GM21576 (cell line): ENCODE measurements around the gene ZNF160.
"Not testable (repeated sequence)": the region's sequence is repeated elsewhere in the genome, so short reads cannot be mapped to it uniquely, and the experiment has no call there.

Experiments
- ATAC-seq: cut with Tn5 transposase; IDR thresholded peaks from one replicate; pipeline ENCODE4 v1.9.1; 2021; ENCODE audit warnings: mild to moderate bottlenecking, moderate library complexity; ENCODE audit not compliant: unreplicated experiment

The ZNF160 gene

DNA sequence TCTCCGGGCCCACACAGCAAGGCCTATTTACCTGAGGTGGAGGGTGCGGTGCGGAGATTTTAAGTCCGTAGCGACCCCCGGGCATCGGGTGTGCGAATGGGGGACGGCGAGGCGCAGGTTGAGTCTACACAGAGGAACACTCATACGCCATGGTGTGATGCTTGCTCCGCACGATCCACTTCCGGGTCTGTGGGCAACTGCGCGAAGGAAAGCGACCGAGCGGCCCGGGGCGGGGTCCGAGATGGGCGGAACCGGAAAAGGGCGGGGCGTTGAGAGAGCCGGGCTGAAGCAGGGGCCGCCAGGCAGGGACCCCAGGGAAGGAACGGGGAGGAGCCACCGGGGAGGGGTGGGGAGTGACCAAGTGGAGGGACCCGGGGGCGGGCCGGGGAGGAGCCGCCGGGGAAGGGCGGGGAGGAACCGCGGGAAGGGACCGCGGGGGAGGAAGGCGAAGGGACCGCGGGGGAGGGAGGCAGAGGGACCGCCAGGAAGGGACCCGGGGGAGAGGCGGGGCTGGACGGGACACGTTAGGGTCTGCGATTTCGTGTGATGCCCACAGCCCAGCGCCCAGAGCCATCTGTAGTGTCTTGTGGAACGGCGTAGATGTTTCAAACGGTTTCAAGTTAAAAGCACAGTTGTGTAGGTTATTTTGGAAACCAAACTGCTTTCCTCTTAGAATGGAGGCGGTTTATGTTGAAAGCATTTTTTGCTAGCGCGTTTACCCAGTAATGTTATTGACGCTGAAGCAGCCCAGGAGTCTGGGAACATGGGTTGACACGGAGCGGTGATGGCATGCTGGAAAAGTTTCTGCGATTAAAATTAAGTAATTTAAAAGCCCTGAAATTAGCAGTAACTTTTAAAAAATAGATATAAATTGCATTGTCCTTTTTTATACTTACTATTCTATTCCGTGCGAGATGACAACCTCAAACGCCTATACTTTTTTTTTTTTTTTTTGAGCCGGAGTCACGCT lies at the start of gene ZNF160:
Gene ZNF160 (minus strand): TSS at position 189 of the 970 bp plus-strand sequence. CDS start 17,146 bp downstream, outside the sequence.
- peak; percentile 91 for ATAC-seq

DNA sequence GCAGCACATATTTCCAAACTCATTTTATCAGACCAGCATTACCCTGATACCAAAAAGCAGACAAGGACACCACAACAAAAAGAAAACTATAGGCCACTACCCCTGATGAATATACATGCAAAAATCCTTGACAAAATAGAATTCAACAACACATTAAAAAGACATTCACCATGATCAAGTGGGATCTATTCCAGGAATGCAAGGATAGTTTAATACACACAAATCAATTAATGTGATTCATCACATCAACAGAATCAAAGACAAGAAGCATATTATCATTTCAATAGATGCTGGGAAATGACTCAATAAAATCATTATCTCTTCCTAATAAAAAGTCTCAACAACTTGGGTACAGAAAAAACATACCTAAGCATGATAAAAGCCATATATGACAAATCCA lies 44.4 kb upstream of the ZNF160 start:
- no peak for ATAC-seq

DNA sequence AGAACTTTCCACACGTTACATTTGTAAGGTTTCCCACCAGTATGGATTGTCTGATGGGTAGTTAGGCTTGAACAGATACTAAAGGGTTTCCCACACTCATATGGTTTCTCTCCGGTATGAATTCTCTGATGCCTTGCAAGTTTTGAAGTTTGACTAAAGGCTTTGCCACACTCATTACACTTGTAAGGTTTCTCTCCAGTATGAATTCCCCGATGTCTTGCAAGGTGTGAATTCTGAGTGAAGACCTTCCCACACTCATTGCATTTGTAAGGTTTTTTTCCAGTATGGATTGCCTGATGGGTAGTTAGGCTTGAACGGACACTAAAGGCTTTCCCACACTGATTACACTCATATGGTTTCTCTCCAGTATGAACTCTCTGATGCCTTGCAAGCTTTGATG lies 37.1 kb upstream of the ZNF160 start:
- no peak for ATAC-seq

DNA sequence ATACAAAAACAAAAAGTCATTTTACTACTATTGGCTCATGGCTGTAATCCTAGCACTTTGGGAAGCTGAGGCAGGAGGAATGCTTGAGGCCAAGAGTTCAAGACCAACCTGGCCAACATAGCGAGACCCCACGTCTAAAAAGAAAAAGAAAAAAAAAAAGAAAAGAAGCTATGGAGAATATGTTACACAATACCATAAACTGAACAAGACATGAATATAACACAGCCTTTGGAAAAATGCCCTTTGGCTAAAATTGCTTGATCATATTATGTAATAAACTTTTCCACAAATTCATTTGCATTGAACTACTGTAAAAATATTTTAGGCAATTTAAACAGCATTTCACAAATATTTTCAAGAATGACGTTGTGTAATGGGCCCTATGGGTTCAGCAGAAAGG lies 33.2 kb upstream of the ZNF160 start:
- no peak for ATAC-seq

DNA sequence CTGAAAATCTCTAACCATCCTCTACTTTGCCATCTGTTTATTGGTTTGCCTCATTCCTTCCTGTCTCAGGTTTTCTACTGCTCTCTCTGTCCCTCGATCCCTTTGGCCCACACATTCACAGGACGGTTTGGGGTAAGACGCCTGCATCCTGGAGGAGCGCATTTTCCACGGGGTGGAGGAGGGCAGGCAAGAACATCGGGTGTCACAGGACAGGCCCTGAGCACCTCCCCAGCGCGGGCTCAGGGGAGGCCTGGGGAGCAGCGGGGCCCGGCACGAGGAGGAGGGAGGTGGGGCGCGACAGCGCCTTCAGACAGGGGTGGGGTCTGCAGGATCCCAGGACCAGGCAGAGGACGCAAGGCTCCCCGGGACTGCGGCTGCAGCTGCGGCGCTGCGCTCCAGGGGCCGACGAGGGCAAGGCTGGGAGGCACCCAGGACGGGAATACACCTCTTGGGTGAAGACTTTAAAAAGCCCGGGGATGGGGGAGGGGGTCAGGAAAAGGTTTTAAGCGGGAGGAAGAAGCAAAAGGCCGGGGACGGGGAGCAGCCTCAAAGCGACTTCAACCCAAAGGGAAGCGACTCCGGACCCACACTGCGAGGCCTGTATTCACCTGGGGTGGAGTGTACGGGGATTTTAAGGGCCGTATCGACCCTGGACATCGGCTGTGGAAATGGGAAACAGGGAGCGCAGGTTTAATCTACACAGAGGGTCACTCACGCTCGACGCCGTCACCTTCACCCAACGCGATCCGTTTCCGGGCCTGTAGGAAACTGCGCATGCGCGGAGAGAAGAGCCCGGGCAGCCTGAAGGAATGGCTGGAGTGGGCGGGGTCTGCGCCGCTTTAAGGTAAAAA lies 29.1 kb upstream of the ZNF160 start, which contains the start of gene ZNF415:
Gene ZNF415 (minus strand): TSS at position 770 of the 851 bp plus-strand sequence. CDS start 10,234 bp downstream, outside the sequence.
- ATAC-seq, result no peak

DNA sequence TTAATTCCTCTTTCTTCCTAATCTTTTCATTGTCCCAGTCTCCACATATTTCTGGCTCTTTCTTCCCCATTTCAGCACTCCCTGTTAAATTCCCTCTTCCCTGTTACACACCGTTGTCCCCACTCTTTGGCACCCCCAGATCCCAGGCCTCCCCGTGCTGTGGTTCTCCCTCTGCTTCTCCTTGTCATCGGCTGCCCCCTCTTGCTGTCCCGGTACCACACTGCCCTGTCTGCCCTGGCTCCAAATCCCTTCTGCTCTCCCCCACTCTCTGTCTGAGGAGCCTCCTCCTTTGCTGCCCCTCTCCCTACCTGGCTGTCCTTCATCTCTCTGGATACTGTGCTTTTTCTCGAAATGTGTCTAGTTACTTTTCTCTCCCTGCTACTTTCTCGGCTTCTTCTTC lies 28.5 kb upstream of the ZNF160 start:
- no peak for ATAC-seq

DNA sequence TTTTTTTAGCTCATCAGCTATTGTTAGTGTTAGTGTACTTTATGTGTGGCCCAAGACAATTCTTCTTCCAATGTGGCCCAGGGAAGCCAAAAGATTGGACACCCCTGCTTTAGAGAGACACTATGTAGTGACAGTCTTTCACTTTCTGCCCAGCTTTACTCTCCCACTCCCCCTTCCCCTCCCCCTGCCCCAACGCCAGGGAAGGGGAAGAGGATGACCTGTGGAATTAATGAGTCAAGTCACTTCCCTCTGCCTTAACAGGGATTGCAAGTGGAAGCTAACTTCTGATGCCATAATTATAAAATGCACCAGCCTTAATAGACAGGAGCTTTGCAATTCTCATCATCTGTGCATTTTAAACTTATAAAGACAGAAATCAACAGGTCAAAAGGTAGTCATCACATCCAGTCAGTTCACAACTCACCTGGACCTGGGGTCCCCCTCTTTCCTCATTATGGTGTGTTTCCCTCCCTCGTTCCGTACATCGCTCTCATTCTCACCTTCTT lies 27.9 kb upstream of the ZNF160 start:
- ATAC-seq, result no peak

DNA sequence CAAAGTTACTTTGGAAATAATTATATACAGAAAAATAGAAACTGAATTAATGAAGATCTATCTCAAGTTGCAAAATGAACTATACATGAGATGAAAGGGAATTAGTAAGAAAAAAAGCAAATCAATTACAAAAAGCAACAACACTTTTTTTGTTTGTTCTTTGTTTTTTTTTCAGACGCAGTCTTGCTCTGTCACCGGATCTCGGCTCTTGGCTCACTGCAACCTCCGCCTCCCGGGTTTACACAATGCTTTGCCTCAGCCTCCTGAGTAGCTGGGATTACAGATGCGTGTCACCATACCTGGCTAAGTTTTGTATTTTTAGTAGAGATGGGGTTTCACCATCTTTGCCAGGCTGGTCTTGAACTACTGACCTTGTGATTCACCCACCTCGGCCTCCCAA lies 27.3 kb upstream of the ZNF160 start:
- ATAC-seq, result no peak

DNA sequence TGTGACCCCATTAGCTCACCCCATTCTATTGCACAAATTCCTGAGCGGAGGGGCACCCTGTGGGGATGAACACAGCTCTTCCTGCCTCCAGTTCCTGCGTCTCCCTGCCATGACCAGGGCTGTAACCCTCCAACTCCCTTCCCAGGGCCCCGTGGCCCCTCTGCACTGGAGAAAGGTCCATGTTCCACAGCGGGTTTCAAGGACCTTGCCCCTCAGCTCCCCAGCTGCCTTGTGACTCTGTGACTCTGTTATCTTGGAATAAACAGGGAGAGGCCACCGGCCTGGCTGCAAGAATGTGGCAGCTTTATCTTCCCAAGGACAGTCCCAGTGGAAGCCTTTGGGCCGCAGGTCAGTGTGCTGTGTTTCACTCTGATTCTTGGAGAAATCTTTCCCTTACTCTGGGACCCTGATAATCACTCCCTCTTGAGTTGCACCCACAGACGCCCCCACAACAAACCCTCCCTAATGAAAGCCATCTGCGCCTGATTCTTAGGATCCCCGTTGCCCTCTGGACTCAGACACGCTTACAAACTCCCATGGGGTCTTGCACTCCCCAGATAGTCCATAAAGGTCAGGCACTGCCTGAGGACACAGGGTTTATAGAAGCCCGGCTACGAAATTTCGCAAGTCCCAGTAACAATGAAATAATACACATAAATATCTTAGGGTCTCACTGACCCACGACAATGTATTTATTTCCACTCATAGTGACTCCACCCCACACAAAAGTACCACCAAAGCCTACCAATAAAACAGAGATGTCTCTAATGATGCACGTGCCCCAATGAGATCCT lies 23.7 kb upstream of the ZNF160 start:
- not testable (repeated sequence) for ATAC-seq

DNA sequence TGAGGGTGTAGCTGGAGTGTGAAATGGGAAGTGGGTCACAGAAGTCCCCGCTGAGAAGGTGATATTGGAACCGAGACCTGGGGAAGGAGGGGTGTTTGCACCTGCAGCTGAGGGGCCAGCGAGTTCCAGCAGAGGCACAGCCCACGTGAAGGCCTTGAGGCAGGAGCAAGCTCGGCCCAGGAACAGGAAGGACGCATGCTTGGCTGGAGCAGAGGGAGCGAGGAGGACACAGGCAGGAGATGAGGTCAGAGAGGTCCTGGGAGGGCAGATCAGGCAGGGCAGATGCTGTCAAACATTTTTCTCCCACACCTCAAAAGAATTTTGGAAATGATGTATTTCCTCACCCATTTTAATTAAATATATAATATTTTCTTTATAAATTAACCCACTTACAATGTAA lies 20.2 kb upstream of the ZNF160 start:
- no peak for ATAC-seq

DNA sequence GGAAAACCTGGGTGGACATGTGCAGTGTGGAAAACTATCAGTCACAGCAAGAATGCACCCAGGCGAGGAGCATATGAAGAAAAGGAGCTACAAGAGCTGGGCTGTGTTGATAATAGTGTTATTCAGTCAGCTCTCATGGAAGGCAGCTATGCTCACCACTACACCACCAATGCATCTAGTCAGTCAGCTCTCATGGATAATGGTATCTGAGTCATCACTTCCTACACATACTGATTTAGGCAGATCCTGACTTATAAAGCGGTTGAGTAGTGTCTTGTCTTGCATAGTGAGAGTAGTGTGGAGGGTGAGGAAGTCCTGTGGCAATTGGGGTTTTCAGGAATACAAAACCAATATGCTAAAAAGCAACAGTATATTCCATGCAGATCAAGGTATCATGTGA lies 9.1 kb upstream of the ZNF160 start:
- ATAC-seq, result no peak

DNA sequence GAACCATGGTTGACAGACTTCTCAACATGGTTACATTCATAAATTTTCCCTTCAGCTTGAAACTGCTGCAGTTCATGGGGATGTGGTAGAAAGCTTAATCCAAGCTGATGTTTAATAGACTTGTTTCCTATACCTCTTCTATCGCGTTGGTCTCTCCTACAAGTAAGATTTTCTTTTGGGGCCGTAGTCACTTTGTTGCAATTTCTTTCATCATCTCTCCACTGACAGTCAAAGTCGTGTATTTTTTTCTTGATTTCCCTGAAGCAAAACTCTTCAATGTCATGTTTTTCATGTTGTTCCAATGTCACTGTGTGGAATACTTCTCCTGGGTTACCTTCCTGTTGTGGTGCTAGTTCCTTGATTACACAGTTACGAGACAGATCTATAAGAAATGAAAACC lies 6.3 kb upstream of the ZNF160 start:
- ATAC-seq, result no peak

DNA sequence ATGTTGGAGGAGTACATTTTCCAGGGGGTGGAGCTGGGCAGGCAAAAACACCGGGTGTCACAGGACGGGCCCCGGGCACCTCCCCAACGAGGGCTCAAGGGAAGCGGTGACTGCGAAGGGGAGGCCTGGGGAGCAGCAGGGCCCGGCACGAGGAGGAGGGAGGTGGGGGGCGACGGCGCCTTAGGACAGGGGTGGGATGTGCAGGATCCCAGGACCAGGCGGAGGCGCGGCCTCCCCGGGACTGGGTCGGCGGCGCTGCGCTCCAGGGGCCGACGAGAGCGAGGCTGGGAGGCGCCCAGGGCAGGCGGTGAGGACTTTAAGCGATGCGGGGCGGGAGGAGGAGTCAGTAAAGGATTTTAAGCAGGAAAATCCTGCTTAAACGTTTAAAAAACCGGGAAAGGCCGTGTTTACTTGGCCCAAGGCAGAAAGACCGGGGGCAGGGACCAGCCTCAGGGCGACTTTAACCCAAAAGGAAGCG lies 427 bp downstream of the ZNF160 start:
- peak; percentile 17 for ATAC-seq

DNA sequence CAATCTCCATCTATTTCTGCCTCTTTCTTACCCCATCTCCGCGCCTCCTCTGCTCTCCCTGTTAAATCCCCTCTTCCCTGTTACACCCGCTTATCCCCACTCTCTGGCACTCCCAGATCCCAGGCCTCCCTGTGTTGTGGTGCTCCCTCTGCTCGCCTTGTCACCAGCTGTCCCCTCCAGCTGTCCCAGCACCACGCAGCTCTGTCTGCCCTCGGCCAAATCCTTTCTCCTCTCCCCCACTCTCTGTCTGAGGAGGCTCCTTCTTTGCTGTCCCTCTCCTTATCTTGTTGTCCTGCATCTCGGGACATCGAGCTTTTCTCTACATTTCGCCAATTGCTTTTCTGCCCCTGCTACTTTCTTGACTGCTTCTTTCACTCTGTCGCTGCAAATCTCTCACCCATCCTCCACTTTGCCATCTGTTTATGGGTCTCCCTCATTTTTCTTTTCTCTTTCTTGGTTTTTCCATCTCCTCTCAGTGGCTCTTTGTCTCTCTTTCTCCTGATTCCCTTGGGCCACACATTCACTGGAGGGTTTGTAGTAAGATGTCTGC lies 941 bp downstream of the ZNF160 start:
- no peak for ATAC-seq

DNA sequence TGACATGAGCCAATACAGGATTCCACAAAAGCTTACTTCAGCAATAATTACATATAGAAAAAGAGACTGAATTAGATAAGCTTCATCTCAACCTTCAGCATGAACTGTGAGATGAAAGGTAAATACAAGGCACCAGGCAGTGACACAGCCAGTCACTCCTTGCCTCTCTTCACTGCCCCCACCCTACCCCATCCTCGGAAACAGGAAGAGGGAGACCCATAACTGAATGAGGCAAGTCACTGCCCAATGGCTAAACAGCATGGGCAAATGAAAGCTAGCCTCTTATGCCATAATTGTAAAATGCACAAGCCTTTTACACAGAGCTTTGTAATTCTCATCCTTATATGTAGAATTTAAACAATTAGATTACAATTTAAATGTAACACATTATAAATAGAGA lies 1.7 kb downstream of the ZNF160 start:
- ATAC-seq, result no peak

DNA sequence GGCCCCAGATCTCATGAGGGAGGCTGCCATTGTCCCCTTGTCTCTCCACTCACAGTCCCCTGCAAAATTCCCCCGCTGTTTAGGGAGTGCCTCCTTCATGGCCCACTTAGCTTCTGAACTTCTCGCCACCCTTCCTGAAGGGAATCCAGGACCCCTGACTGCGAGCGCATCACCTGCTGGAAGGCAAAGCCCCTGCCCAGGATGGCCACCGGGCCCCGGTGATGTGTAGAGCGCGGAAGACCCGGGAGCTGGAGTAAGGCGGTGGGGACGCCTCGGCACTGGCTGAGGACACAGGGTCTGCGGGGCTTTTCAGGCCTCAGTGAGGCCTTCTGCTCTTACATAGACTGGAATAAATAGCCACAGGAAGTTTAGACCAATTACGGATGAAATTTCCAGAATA lies 4.7 kb downstream of the ZNF160 start:
- ATAC-seq, result not testable (repeated sequence)

DNA sequence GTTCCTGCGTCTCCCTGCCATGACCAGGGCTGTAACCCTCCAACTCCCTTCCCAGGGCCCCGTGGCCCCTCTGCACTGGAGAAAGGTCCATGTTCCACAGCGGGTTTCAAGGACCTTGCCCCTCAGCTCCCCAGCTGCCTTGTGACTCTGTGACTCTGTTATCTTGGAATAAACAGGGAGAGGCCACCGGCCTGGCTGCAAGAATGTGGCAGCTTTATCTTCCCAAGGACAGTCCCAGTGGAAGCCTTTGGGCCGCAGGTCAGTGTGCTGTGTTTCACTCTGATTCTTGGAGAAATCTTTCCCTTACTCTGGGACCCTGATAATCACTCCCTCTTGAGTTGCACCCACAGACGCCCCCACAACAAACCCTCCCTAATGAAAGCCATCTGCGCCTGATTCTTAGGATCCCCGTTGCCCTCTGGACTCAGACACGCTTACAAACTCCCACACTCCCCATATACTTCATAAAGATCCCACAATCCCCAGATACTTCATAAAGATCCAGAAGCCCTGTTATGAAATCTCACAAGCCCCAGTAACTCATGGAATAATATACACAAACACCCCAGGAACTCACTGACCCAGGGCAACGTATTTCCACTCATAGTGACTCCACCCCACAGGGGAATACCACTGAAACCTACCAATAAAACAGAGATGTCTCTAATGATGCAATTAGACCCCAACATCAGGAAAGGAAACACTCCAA lies 6.1 kb downstream of the ZNF160 start:
- ATAC-seq, result not testable (repeated sequence)

DNA sequence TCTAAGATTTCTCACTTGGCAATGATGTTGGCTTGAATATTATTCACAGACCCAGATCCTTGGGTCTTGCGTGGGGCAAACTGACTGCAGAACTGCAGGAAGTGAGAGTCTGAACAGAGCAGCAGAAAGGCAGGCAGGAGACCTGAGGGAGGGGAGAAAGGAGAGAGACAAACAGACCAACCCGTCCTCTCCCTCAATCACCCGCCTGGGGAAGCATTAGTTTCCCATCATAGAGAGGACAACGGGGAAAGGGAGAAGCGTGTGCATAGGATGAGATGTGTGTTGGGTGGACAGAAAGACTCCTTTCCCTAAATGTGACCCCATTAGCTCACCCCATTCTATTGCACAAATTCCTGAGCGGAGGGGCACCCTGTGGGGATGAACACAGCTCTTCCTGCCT lies 6.6 kb downstream of the ZNF160 start:
- ATAC-seq, result not testable (repeated sequence)

DNA sequence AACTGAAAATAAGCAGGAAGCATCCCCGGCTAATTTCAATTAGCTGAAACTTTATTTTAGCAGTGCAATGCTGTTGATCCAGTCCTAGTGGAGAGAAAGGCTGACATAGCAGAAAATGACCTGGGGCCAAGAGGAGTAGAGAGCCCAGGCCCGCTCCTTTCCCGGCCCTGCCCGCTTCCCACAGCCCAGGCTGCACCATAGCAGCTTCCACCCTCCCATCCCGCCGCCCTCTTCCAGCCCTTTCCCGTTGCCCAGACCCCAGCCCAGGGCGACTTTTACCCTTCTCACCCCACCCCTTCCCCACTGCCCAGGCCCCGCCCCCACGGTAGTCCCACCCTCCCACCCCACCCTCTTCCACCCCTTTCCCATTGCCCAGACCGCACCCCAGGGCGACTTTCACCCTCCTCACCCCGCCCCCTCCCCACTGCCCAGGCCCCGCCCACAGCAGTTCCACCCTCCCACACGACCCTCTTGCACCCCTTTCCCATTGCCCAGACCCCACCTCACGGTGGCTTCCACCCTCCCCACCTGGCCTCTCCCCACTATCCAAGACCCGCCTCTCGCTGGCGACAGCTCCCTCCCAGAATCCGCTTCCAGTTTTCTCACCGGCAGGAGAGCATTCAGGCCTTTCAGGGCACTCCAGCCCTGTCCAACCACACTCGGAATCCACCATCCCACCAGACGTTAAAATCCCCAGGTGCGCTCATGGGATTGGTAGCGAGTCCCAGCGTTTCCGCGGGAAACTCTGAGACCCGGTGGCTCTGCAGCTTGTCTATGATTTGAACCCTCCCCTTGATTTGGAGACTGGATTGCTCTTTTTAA lies 8.3 kb downstream of the ZNF160 start:
- no peak for ATAC-seq
